A549 (cell line): ENCODE results near the gene RAET1E.

ENCODE experiments used
- BHLHE40 ChIP-seq: IDR thresholded peaks from 2 replicates; pipeline ENCODE4 v1.6.1; 2012; ENCODE audit warnings: low read depth, low read length, inconsistent platforms
- CTCF ChIP-seq: fragments of >200 bp; sonication (Bioruptor Twin); formaldehyde crosslinking; IDR thresholded peaks from 3 replicates; pipeline ENCODE4 v1.5.1; 2016
- ELK1 ChIP-seq: fragments of 150-350 bp; IDR thresholded peaks from 2 replicates; pipeline ENCODE4 v1.6.1; 2014; ENCODE audit warnings: low read depth, mild to moderate bottlenecking, low read length
- EP300 ChIP-seq, 2 experiments: fragments of >200 bp; sonication (Bioruptor Twin); formaldehyde crosslinking; IDR thresholded peaks; 2 replicates in 1 of 2; 3 replicates in 1 of 2; pipeline ENCODE4 v1.6.1; 2016 to 2017
- KDM5A ChIP-seq: fragments of 200-600 bp; sonication (generic); IDR thresholded peaks from 2 replicates; pipeline ENCODE4 v1.6.1; 2016; ENCODE audit warnings: antibody characterized with exemption, mild to moderate bottlenecking
- MAFK ChIP-seq: fragments of 450-650 bp; IDR thresholded peaks from 2 replicates; pipeline ENCODE4 v1.6.1; 2014; ENCODE audit not compliant: partially characterized antibody
- MAZ ChIP-seq: fragments of 150-350 bp; IDR thresholded peaks from 2 replicates; pipeline ENCODE4 v1.6.1; 2014; ENCODE audit warnings: antibody characterized with exemption, low read depth, low read length, borderline replicate concordance
- POLR2A ChIP-seq: IDR thresholded peaks from 2 replicates; pipeline ENCODE4 v1.6.1; 2012; ENCODE audit warnings: mild to moderate bottlenecking, low read length
- RAD21 ChIP-seq, 2 experiments: fragments of >200 bp in 1 of 2; sonication (Bioruptor Twin) in 1 of 2; formaldehyde crosslinking in 1 of 2; IDR thresholded peaks in 1 of 2; conservative IDR thresholded peaks in 1 of 2; 2 replicates in 1 of 2; 3 replicates in 1 of 2; pipeline ENCODE4 v1.6.1; 2012 to 2018; ENCODE audit warnings: inconsistent platforms in 1 of 2
- REST ChIP-seq: fragments of 200-600 bp; sonication (generic); IDR thresholded peaks from 2 replicates; pipeline ENCODE4 v1.6.1; 2016; ENCODE audit warnings: antibody characterized with exemption, mild to moderate bottlenecking, moderate library complexity
- SREBF2 ChIP-seq: fragments of 450-650 bp; IDR thresholded peaks from 2 replicates; pipeline ENCODE4 v1.6.1; 2014; ENCODE audit warnings: mild to moderate bottlenecking, moderate library complexity
- TFCP2L1 ChIP-seq: fragments of 250-450 bp; sonication (Bioruptor Pico); IDR thresholded peaks from 2 replicates; pipeline ENCODE4 v1.5.0; 2021; ENCODE audit warnings: mild to moderate bottlenecking
- TP53 ChIP-seq: fragments of 250-450 bp; sonication (Bioruptor Pico); IDR thresholded peaks from 2 replicates; pipeline ENCODE4 v1.5.0; 2021; ENCODE audit warnings: mild to moderate bottlenecking, moderate library complexity

- TF ChIP-seq CTCF = no peak
- TF ChIP-seq RAD21 (conservative IDR thresholded peaks at IDR 0.05 in 1 of 2, IDR thresholded peaks at IDR 0.05 in 1 of 2) = no peak
- TF ChIP-seq MAZ = no peak
- no peak for TF ChIP-seq MAFK
- no peak for TF ChIP-seq ELK1
- TF ChIP-seq POLR2A = no peak
- no peak for TF ChIP-seq EP300 (IDR thresholded peaks at IDR 0.05)
- TF ChIP-seq SREBF2 = no peak
- no peak for TF ChIP-seq TP53
- no peak for TF ChIP-seq KDM5A
- no peak for TF ChIP-seq TFCP2L1 (CRISPR knock-in tag)
- no peak for TF ChIP-seq REST
- no peak for TF ChIP-seq BHLHE40
Observed at GRCh38 chr6:149900620-149901443, 2.9 kb upstream of the RAET1E start.
